H9 (cell line): ENCODE measurements around the gene DNMT3L. TPM values are rescaled to one million over a fixed set of nuclear protein-coding genes. Genes with fewer than 3 reads are reported as not detected.

Experiments used
- DNase-seq: peaks from one replicate; pipeline ENCODE4 v3.0.0-alpha.2; 2017
- H2AFZ ChIP-seq: one replicate; pipeline ENCODE4 v1.6.1; 2013; ENCODE audit warnings: mild to moderate bottlenecking, low read length, control low read depth, moderate library complexity
- H2AK5ac ChIP-seq: 2 replicates; pipeline ENCODE4 v1.6.1; 2013; ENCODE audit warnings: low read length, control low read depth, mixed read lengths; ENCODE audit not compliant: insufficient read length
- H2BK120ac ChIP-seq: one replicate; pipeline ENCODE4 v1.6.1; 2013; ENCODE audit warnings: low read depth, mild to moderate bottlenecking, low read length, control low read depth, inconsistent platforms; ENCODE audit not compliant: poor library complexity, severe bottlenecking
- H2BK12ac ChIP-seq: 2 replicates; pipeline ENCODE4 v1.6.1; 2013; ENCODE audit warnings: low read length, control low read depth, mixed read lengths, low read depth; ENCODE audit not compliant: insufficient read length
- H2BK15ac ChIP-seq: 2 replicates; pipeline ENCODE4 v1.6.1; 2013; ENCODE audit warnings: low read depth, low read length, control low read depth
- H2BK20ac ChIP-seq: one replicate; pipeline ENCODE4 v1.6.1; 2013; ENCODE audit warnings: low read depth, mild to moderate bottlenecking, low read length, control low read depth, inconsistent platforms; ENCODE audit not compliant: poor library complexity, severe bottlenecking
- H2BK5ac ChIP-seq: 2 replicates; pipeline ENCODE4 v1.6.1; 2013; ENCODE audit warnings: low read length, control low read depth, mixed read lengths; ENCODE audit not compliant: insufficient read length
- H3K14ac ChIP-seq: 2 replicates; pipeline ENCODE4 v1.6.1; 2013; ENCODE audit warnings: low read length, control low read depth; ENCODE audit not compliant: insufficient read depth
- H3K18ac ChIP-seq: 2 replicates; pipeline ENCODE4 v1.6.1; 2013; ENCODE audit warnings: low read depth, mild to moderate bottlenecking, mixed read lengths, low read length, control low read depth; ENCODE audit not compliant: insufficient read length
- H3K23ac ChIP-seq: 2 replicates; pipeline ENCODE4 v1.6.1; 2013; ENCODE audit warnings: low read length, control low read depth, mixed read lengths, low read depth; ENCODE audit not compliant: insufficient read length
- H3K23me2 ChIP-seq: 2 replicates; pipeline ENCODE4 v1.6.1; 2013; ENCODE audit warnings: low read depth, mild to moderate bottlenecking, mixed read lengths, low read length, control low read depth; ENCODE audit not compliant: insufficient read length, poor library complexity, severe bottlenecking
- H3K27ac ChIP-seq: 2 replicates; pipeline ENCODE4 v1.5.1; 2013; ENCODE audit warnings: low read length, control low read depth, mixed read lengths, low read depth; ENCODE audit not compliant: insufficient read length
- H3K27me3 ChIP-seq: 2 replicates; pipeline ENCODE4 v1.6.1; 2013; ENCODE audit warnings: low read length, control low read depth, inconsistent platforms; ENCODE audit not compliant: insufficient read depth
- H3K4ac ChIP-seq: 2 replicates; pipeline ENCODE4 v1.6.1; 2013; ENCODE audit warnings: low read depth, mild to moderate bottlenecking, control low read depth, inconsistent platforms, low read length, moderate library complexity
- H3K4me1 ChIP-seq: 2 replicates; pipeline ENCODE4 v1.6.1; 2013; ENCODE audit warnings: low read length, control low read depth, inconsistent platforms; ENCODE audit not compliant: insufficient read depth
- H3K4me2 ChIP-seq: 2 replicates; pipeline ENCODE4 v1.6.1; 2013; ENCODE audit warnings: low read length, control low read depth, mixed read lengths; ENCODE audit not compliant: insufficient read length, insufficient read depth
- H3K56ac ChIP-seq: 2 replicates; pipeline ENCODE4 v1.6.1; 2013; ENCODE audit warnings: low read depth, mild to moderate bottlenecking, mixed read lengths, low read length, control low read depth; ENCODE audit not compliant: insufficient read length
- H3K79me1 ChIP-seq: 2 replicates; pipeline ENCODE4 v1.6.1; 2013; ENCODE audit warnings: low read depth, mild to moderate bottlenecking, moderate library complexity, low read length, control low read depth, inconsistent platforms; ENCODE audit not compliant: insufficient read depth, poor library complexity, severe bottlenecking
- H3K79me2 ChIP-seq: 2 replicates; pipeline ENCODE4 v1.6.1; 2013; ENCODE audit warnings: low read length, control low read depth, inconsistent platforms; ENCODE audit not compliant: insufficient read depth
- H3K9ac ChIP-seq: 2 replicates; pipeline ENCODE4 v1.6.1; 2013; ENCODE audit warnings: low read length, control low read depth, mixed read lengths; ENCODE audit not compliant: insufficient read length; ENCODE audit errors: extremely low read depth
- H3K9me3 ChIP-seq: one replicate; pipeline ENCODE4 v1.6.1; 2013; ENCODE audit warnings: low read depth, low read length, inconsistent platforms; ENCODE audit not compliant: control insufficient read depth
- H3T11ph ChIP-seq: one replicate; pipeline ENCODE4 v1.6.1; 2013; ENCODE audit warnings: mild to moderate bottlenecking, low read length, control low read depth, inconsistent platforms
- H4K20me1 ChIP-seq: one replicate; pipeline ENCODE4 v1.6.1; 2013; ENCODE audit not compliant: control insufficient read depth, insufficient read length, insufficient read depth
- H4K5ac ChIP-seq: 2 replicates; pipeline ENCODE4 v1.6.1; 2013; ENCODE audit warnings: low read depth, mild to moderate bottlenecking, mixed read lengths, low read length, control low read depth; ENCODE audit not compliant: insufficient read length
- H4K8ac ChIP-seq: replicated peaks from 2 replicates; pipeline ENCODE4 v1.6.1; 2013; ENCODE audit warnings: low read length, control low read depth, mixed read lengths, low read depth; ENCODE audit not compliant: insufficient read length
- H4K91ac ChIP-seq: 2 replicates; pipeline ENCODE4 v1.6.1; 2013; ENCODE audit warnings: low read depth, mild to moderate bottlenecking, moderate library complexity, mixed read lengths, low read length, control low read depth; ENCODE audit not compliant: insufficient read length
- H3K27ac Mint-ChIP-seq, 3 experiments: 2 replicates in 2 of 3; 3 replicates in 1 of 3; pipeline ENCODE4 v1.8.0; 2020 to 2021; ENCODE audit warnings: mixed read lengths in 3 of 3, mild to moderate bottlenecking in 1 of 3, moderate library complexity in 1 of 3
- H3K27me3 Mint-ChIP-seq: 2 replicates; pipeline ENCODE4 v1.8.0; 2021; ENCODE audit warnings: low read depth, mild to moderate bottlenecking, moderate library complexity, mixed read lengths
- H3K36me3 Mint-ChIP-seq, 3 experiments: 2 replicates in 2 of 3; 3 replicates in 1 of 3; pipeline ENCODE4 v1.8.0; 2020 to 2021; ENCODE audit warnings: low read depth in 3 of 3, mixed read lengths in 3 of 3; ENCODE audit not compliant: insufficient read depth in 1 of 3
- H3K4me1 Mint-ChIP-seq, 2 experiments: 2 replicates each; pipeline ENCODE4 v1.8.0; 2020; ENCODE audit warnings: mixed read lengths in 2 of 2
- H3K4me3 Mint-ChIP-seq, 2 experiments: 2 replicates in 1 of 2; 3 replicates in 1 of 2; pipeline ENCODE4 v1.8.0; 2020 to 2021; ENCODE audit warnings: mild to moderate bottlenecking in 2 of 2, mixed read lengths in 2 of 2, moderate library complexity in 1 of 2
- H3K9me3 Mint-ChIP-seq, 2 experiments: 2 replicates in 1 of 2; 3 replicates in 1 of 2; pipeline ENCODE4 v1.8.0; 2020; ENCODE audit warnings: mild to moderate bottlenecking in 2 of 2, mixed read lengths in 2 of 2, moderate library complexity in 1 of 2
- CTCF ChIP-seq: fragments of 200-600 bp; sonication (generic); conservative IDR thresholded peaks from 3 replicates; pipeline ENCODE4 v1.8.0; 2021; ENCODE audit warnings: antibody characterized with exemption, mild to moderate bottlenecking
- WGBS: extraction: QIAGEN DNeasy Blood & Tissue Kit; methylation state at CpG from one replicate; pipeline ENCODE4 v1.1.7; 2013; ENCODE audit warnings: missing lambda C conversion rate, low lambda C conversion rate, mixed read lengths; ENCODE audit not compliant: insufficient read length; ENCODE audit errors: extremely low coverage; 5-methylcytosine and 5-hydroxymethylcytosine counted together
- total RNA-seq: library from RNA; stranded (reverse); gene quantifications from 2 replicates; pipeline ENCODE4 v1.2.1, GENCODE V29; 2021

The DNMT3L gene
- total RNA-seq, 1 experiment from 2014 or later = 0.77 TPM

- Histone ChIP-seq H3K9ac (no peak overlapping the region), H2BK5ac (no peak overlapping the region), H4K91ac (no peak overlapping the region), H3K4me2 (no peak overlapping the region), H3K27me3 (no peaks in the 10 kb centered on the region), H4K8ac (no peak overlapping the region), H3K56ac (no peak overlapping the region), H3K23me2 (no peaks in the 10 kb centered on the region), H3K4me1 (no peaks in the 10 kb centered on the region; the same call in 1 of the 2 replicates), H2BK15ac (no peak overlapping the region), H2AK5ac (no peak overlapping the region), H2BK120ac (no peak overlapping the region), H3K79me2 (no peaks in the 10 kb centered on the region), H3K14ac (no peak overlapping the region), H3K27ac (no peak overlapping the region), H3K18ac (no peak overlapping the region), H4K5ac (no peak overlapping the region), H3T11ph (no peak overlapping the region), H3K23ac (no peak overlapping the region), H2AFZ (no peak overlapping the region), H2BK20ac (no peak overlapping the region), H3K4ac (no peak overlapping the region), H2BK12ac (no peak overlapping the region), H3K9me3 (no peaks in the 10 kb centered on the region), H4K20me1 (no peaks in the 10 kb centered on the region), H3K79me1 (no peaks in the 10 kb centered on the region)
- no peaks in the 10 kb centered on the region for H3K36me3 Mint-ChIP-seq
- H3K27ac Mint-ChIP-seq = no peak overlapping the region
- peaks cover 4 to 10% of the 10 kb centered on the region in 2 experiments for H3K4me1 Mint-ChIP-seq
- no peak overlapping the region for H3K4me3 Mint-ChIP-seq
- no CpG with 5 or more reads among the region's 14 CpGs for WGBS
- no peaks in the 10 kb centered on the region for H3K9me3 Mint-ChIP-seq
- TF ChIP-seq CTCF = no peak
- H3K27me3 Mint-ChIP-seq = peaks cover 11% of the 10 kb centered on the region
- no peak for DNase-seq
Measured at GRCh38 chr21:44295163-44295573, 33.5 kb upstream of the DNMT3L start.
